GM18499 (cell line): ENCODE data around the gene EFNA4.

Source experiments
- ATAC-seq: cut with Tn5 transposase; IDR thresholded peaks from one replicate; pipeline ENCODE4 v1.9.1; 2021; ENCODE audit warnings: moderate number of reproducible peaks; ENCODE audit not compliant: insufficient read depth, unreplicated experiment

EFNA4 gene

GRCh38 chr1:155051342-155051776, 12.2 kb upstream of the EFNA4 start:
- no peak for ATAC-seq

GRCh38 chr1:155051777-155052398, 11.7 kb upstream of the EFNA4 start:
- ATAC-seq: no peak

GRCh38 chr1:155052439-155053395, 10.8 kb upstream of the EFNA4 start:
- no peak for ATAC-seq

- ATAC-seq: no peak
Measured at GRCh38 chr1:155053531-155054105, 9.9 kb upstream of the EFNA4 start.

GRCh38 chr1:155057104-155057503, 6.4 kb upstream of the EFNA4 start:
- no peak for ATAC-seq

- no peak for ATAC-seq
Measured at GRCh38 chr1:155057788-155058211, 5.7 kb upstream of the EFNA4 start.

- ATAC-seq: no peak
Measured at GRCh38 chr1:155060736-155061135, 2.8 kb upstream of the EFNA4 start.

GRCh38 chr1:155061381-155062150, 2.0 kb upstream of the EFNA4 start:
- ATAC-seq: no peak

GRCh38 chr1:155062151-155062686, 1.3 kb upstream of the EFNA4 start:
- no peak for ATAC-seq

GRCh38 chr1:155062702-155063411, 683 bp upstream of the EFNA4 start:
- no peak for ATAC-seq

- ATAC-seq: no peak
Measured at GRCh38 chr1:155064111-155064831, 731 bp downstream of the EFNA4 start.

- ATAC-seq: no peak
Measured at GRCh38 chr1:155064832-155065429, 1.4 kb downstream of the EFNA4 start.

GRCh38 chr1:155066777-155067176, 3.2 kb downstream of the EFNA4 start:
- ATAC-seq: no peak

GRCh38 chr1:155068599-155068998, 5.1 kb downstream of the EFNA4 start:
- ATAC-seq: no peak

- no peak for ATAC-seq
Measured at GRCh38 chr1:155069551-155070157, 6.1 kb downstream of the EFNA4 start.

GRCh38 chr1:155070158-155070621, 6.7 kb downstream of the EFNA4 start:
- ATAC-seq: no peak

- ATAC-seq: no peak
Measured at GRCh38 chr1:155070721-155071569, 7.4 kb downstream of the EFNA4 start.
